ENCODE measurements around the gene EFCAB6.

DNA sequence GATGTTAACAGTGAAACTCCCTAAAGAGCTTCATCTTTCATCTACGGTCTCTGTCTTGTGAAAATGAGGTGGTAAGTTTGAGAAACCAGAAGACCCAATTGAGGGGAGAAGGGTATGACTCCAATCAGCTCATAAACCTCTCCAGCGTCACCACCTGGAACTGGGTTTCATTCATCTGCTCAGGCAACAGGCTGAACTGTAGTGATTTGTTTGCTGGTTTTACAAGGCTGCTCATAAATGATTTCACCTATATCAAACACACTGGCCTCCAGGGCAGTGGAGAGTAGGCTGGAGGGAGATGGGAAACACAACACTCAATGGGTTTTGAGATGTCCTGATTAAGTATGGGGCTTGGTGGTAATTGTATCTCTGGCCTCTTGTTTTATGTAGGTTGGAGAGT is 79.0 kb downstream of the EFCAB6 start:
- TF ChIP-seq, protein P1, sequence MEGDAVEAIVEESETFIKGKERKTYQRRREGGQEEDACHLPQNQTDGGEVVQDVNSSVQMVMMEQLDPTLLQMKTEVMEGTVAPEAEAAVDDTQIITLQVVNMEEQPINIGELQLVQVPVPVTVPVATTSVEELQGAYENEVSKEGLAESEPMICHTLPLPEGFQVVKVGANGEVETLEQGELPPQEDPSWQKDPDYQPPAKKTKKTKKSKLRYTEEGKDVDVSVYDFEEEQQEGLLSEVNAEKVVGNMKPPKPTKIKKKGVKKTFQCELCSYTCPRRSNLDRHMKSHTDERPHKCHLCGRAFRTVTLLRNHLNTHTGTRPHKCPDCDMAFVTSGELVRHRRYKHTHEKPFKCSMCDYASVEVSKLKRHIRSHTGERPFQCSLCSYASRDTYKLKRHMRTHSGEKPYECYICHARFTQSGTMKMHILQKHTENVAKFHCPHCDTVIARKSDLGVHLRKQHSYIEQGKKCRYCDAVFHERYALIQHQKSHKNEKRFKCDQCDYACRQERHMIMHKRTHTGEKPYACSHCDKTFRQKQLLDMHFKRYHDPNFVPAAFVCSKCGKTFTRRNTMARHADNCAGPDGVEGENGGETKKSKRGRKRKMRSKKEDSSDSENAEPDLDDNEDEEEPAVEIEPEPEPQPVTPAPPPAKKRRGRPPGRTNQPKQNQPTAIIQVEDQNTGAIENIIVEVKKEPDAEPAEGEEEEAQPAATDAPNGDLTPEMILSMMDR (IDR thresholded peaks at IDR 0.05) = no peak
- no peak for TF ChIP-seq POLR2A (IDR thresholded peaks at IDR 0.05)

Data from right lobe of liver (tissue), 4 donors.